ENCODE data around the gene PPHLN1.
A peak's percentile ranks its signal among the peaks of the same experiment; 100 is the strongest.
"Not testable (repeated sequence)": the region's sequence is repeated elsewhere in the genome, so short reads cannot be mapped to it uniquely, and the experiment has no call there.

Gene PPHLN1

DNA sequence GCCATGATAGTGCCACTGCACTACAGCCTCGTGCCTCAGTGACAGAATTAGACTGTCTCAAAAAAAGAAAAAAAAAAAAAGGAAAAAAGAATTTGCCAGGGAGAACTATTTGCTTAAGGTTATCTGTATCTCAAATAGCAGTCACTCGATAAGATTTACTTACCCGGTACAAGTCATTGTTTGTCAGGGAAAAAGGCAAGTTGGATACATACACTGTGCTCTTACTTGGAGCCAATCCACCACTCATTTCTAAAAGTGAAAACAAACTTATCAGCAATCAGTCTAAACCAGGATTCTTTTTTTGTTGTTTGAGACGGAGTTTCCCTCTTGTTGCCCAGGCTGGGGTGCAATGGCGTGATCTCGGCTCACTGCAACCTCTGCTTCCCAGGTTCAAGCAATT, 2.1 kb upstream of the PPHLN1 start:
- H3K36me3 ChIP-seq (ENCODE audit: control insufficient read depth in 2 of 2, insufficient read depth in 2 of 2, low read length in 2 of 2) = peaks cover 0 to 8% of the 10 kb centered on the region in 2 donors
- no peak overlapping the region for H3K4me3 ChIP-seq (ENCODE audit: low read length in 2 of 2)
- H3K27me3 ChIP-seq (ENCODE audit: control insufficient read depth in 1 of 2, insufficient read depth in 2 of 2, low read length in 2 of 2) = no peaks in the 10 kb centered on the region
- H3K27ac ChIP-seq (ENCODE audit: low read length) = no peak overlapping the region
- peaks cover 11% of the 10 kb centered on the region for H3K4me1 ChIP-seq (ENCODE audit: control insufficient read depth, insufficient read depth, low read length)
- no peak overlapping the region for H3K9ac ChIP-seq (ENCODE audit: low read length in 2 of 2)
- H3K9me3 ChIP-seq (ENCODE audit: control insufficient read depth in 2 of 2, low read length in 2 of 2) = no peaks in the 10 kb centered on the region

DNA sequence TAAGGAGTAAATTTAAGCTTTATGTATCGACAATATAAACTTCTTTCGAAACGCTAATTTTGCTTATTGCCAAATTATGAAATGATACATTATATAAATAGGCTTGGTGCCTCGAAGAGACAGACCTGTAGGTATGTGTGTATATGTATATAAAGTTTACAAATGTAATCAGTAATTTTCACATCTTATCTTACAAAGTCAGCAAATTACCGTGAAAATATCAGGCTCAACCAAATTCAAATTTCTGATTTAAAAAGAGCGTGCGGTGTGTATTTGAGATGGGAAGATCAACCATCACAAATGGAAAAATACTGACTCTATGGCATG, 678 bp upstream of the PPHLN1 start:
- H3K27me3 ChIP-seq (ENCODE audit: control insufficient read depth in 1 of 2, insufficient read depth in 2 of 2, low read length in 2 of 2) = no peaks in the 10 kb centered on the region
- peak overlapping the region; percentile 86 for H3K27ac ChIP-seq (ENCODE audit: low read length)
- H3K4me1 ChIP-seq (ENCODE audit: control insufficient read depth, insufficient read depth, low read length) = peaks cover 11% of the 10 kb centered on the region

GRCh38 chr12:42326541-42327226, 717 bp downstream of the PPHLN1 start:
- Histone ChIP-seq H3K4me3 (ENCODE audit: low read length in 2 of 2) (peak overlapping the region; percentile 88 to 95), H3K27ac (ENCODE audit: low read length) (peak overlapping the region; percentile 86), H3K4me1 (ENCODE audit: control insufficient read depth, insufficient read depth, low read length) (peaks cover 11% of the 10 kb centered on the region), H3K36me3 (ENCODE audit: control insufficient read depth in 2 of 2, insufficient read depth in 2 of 2, low read length in 2 of 2) (peaks cover 0 to 3% of the 10 kb centered on the region in 2 donors), H3K9ac (ENCODE audit: low read length in 2 of 2) (peak overlapping the region; percentile 95 to 96), H3K9me3 (ENCODE audit: control insufficient read depth in 2 of 2, low read length in 2 of 2) (no peaks in the 10 kb centered on the region), H3K27me3 (ENCODE audit: control insufficient read depth in 1 of 2, insufficient read depth in 2 of 2, low read length in 2 of 2) (no peaks in the 10 kb centered on the region)

More for the DNA sequence above, 678 bp upstream of the PPHLN1 start:
- Histone ChIP-seq H3K9me3 (ENCODE audit: control insufficient read depth in 2 of 2, low read length in 2 of 2) (no peaks in the 10 kb centered on the region), H3K9ac (ENCODE audit: low read length in 2 of 2) (peak overlapping the region; percentile 95 to 96), H3K4me3 (ENCODE audit: low read length in 2 of 2) (peak overlapping the region; percentile 88 to 95), H3K36me3 (ENCODE audit: control insufficient read depth in 2 of 2, insufficient read depth in 2 of 2, low read length in 2 of 2) (peaks cover 0 to 8% of the 10 kb centered on the region in 2 donors)

DNA sequence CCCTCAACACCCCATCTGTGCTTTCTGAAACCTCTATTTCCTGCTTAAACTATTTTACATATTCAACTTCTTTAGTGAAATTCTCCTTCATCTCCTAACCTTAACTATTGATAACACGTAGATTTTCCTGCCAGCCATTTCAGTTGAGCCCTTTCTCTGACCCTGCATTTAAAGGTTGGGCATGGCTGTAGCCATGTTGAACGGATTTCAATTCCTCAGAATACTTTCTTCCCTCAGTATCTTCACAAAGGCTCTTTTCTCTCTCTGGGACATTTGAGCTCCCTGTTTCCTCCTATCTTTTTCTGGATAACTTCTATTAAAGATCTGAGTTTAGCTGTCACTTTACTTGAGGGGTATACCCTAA, 1.2 kb downstream of the PPHLN1 start:
- Histone ChIP-seq H3K27ac (ENCODE audit: low read length) (no peak overlapping the region), H3K4me3 (ENCODE audit: low read length in 2 of 2) (peak overlapping the region; percentile 88 to 95), H3K9ac (ENCODE audit: low read length in 2 of 2) (peak overlapping the region; percentile 95 to 96), H3K9me3 (ENCODE audit: control insufficient read depth in 2 of 2, low read length in 2 of 2) (no peaks in the 10 kb centered on the region), H3K36me3 (ENCODE audit: control insufficient read depth in 2 of 2, insufficient read depth in 2 of 2, low read length in 2 of 2) (peaks cover 0 to 3% of the 10 kb centered on the region in 2 donors), H3K4me1 (ENCODE audit: control insufficient read depth, insufficient read depth, low read length) (peaks cover 11% of the 10 kb centered on the region), H3K27me3 (ENCODE audit: control insufficient read depth in 1 of 2, insufficient read depth in 2 of 2, low read length in 2 of 2) (no peaks in the 10 kb centered on the region)

DNA sequence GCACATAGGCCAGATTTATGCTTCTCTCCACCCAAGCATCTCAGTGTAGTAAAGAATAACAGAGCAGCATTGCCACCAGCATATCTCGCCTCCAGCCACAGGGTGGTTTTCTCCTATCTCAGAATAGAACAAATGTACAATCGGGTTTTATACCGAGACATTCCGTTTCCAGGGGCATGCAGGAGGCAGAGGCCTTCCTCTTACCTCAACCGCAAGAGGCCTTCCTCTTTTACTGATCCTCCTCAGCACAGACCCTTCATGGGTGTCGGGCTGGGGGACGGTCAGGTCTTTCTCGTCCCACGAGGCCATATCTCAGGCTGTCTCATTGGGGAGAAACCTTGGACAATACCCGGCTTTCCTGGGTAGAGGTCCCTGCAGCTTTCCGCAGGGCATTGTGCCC, 4.1 kb downstream of the PPHLN1 start:
- H3K9ac ChIP-seq (ENCODE audit: low read length in 2 of 2); H3K27ac ChIP-seq (ENCODE audit: low read length); H3K27me3 ChIP-seq (ENCODE audit: control insufficient read depth in 1 of 2, insufficient read depth in 2 of 2, low read length in 2 of 2); H3K9me3 ChIP-seq (ENCODE audit: control insufficient read depth in 2 of 2, low read length in 2 of 2); H3K36me3 ChIP-seq (ENCODE audit: control insufficient read depth in 2 of 2, insufficient read depth in 2 of 2, low read length in 2 of 2); H3K4me3 ChIP-seq (ENCODE audit: low read length in 2 of 2): not testable (repeated sequence)
- H3K4me1 ChIP-seq (ENCODE audit: control insufficient read depth, insufficient read depth, low read length) = peaks cover 11% of the 10 kb centered on the region

GRCh38 chr12:42332301-42333285, 6.6 kb downstream of the PPHLN1 start:
- Histone ChIP-seq H3K27me3 (ENCODE audit: control insufficient read depth in 1 of 2, insufficient read depth in 2 of 2, low read length in 2 of 2) (no peaks in the 10 kb centered on the region), H3K4me3 (ENCODE audit: low read length in 2 of 2) (no peak overlapping the region), H3K9ac (ENCODE audit: low read length in 2 of 2) (no peak overlapping the region), H3K4me1 (ENCODE audit: control insufficient read depth, insufficient read depth, low read length) (peaks cover under 1% of the 10 kb centered on the region), H3K27ac (ENCODE audit: low read length) (no peak overlapping the region), H3K9me3 (ENCODE audit: control insufficient read depth in 2 of 2, low read length in 2 of 2) (no peaks in the 10 kb centered on the region), H3K36me3 (ENCODE audit: control insufficient read depth in 2 of 2, insufficient read depth in 2 of 2, low read length in 2 of 2) (peaks cover 2 to 3% of the 10 kb centered on the region in 2 donors)

GRCh38 chr12:42336286-42336685, 10.3 kb downstream of the PPHLN1 start:
- no peaks in the 10 kb centered on the region for H3K4me1 ChIP-seq (ENCODE audit: control insufficient read depth, insufficient read depth, low read length)
- peaks cover 3 to 4% of the 10 kb centered on the region in 2 donors for H3K36me3 ChIP-seq (ENCODE audit: control insufficient read depth in 2 of 2, insufficient read depth in 2 of 2, low read length in 2 of 2)
- no peaks in the 10 kb centered on the region for H3K27me3 ChIP-seq (ENCODE audit: control insufficient read depth in 1 of 2, insufficient read depth in 2 of 2, low read length in 2 of 2)
- no peaks in the 10 kb centered on the region for H3K9me3 ChIP-seq (ENCODE audit: control insufficient read depth in 2 of 2, low read length in 2 of 2)
- H3K4me3 ChIP-seq (ENCODE audit: low read length in 2 of 2) = no peak overlapping the region
- H3K9ac ChIP-seq (ENCODE audit: low read length in 2 of 2) = no peak overlapping the region
- H3K27ac ChIP-seq (ENCODE audit: low read length) = no peak overlapping the region

DNA sequence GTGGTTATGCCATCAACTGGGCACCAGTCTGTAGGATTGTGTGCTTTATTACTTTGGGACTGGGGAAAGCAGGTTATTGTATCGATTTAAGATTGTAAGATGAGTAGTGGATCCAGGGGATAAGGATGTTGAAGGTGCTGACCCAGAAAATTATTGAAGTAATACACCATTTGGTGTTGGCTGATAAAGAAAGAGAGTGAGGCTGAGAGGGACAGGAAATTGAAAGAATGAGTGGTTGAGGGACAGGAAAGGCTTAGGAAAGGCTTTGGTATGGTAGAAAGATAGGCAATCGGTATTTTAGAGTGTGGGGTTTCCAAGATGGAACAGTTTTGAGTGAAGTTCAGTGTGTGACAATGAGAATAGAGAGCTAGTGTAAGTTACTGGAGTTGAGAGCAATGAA, 12.3 kb downstream of the PPHLN1 start:
- Histone ChIP-seq H3K27me3 (ENCODE audit: control insufficient read depth in 1 of 2, insufficient read depth in 2 of 2, low read length in 2 of 2) (no peaks in the 10 kb centered on the region), H3K4me3 (ENCODE audit: low read length in 2 of 2) (no peak overlapping the region), H3K36me3 (ENCODE audit: control insufficient read depth in 2 of 2, insufficient read depth in 2 of 2, low read length in 2 of 2) (peaks cover 3 to 4% of the 10 kb centered on the region in 2 donors), H3K9ac (ENCODE audit: low read length in 2 of 2) (no peak overlapping the region), H3K27ac (ENCODE audit: low read length) (no peak overlapping the region), H3K9me3 (ENCODE audit: control insufficient read depth in 2 of 2, low read length in 2 of 2) (no peaks in the 10 kb centered on the region), H3K4me1 (ENCODE audit: control insufficient read depth, insufficient read depth, low read length) (no peaks in the 10 kb centered on the region)

DNA sequence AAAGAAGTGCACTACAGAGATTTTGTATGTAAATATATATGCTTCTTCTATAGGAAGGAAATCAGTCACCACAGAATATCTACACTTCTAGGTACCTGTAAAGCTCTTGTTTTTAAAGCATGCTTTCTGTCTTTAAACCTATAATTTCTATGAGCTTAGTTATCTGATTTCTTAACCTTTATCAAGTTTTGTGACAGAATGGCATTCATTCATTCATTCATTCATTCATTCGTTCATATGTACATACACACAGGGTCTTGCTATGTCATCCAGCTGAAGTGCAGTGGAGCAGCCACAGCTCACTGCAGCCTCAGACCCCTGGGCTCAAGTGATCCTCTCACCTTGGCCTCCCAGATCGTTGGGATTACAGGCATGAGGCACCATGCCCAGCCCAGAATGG, 16.1 kb downstream of the PPHLN1 start:
- Histone ChIP-seq H3K4me3 (ENCODE audit: low read length in 2 of 2) (no peak overlapping the region), H3K4me1 (ENCODE audit: control insufficient read depth, insufficient read depth, low read length) (no peaks in the 10 kb centered on the region), H3K9me3 (ENCODE audit: control insufficient read depth in 2 of 2, low read length in 2 of 2) (no peaks in the 10 kb centered on the region), H3K9ac (ENCODE audit: low read length in 2 of 2) (no peak overlapping the region), H3K27ac (ENCODE audit: low read length) (no peak overlapping the region), H3K36me3 (ENCODE audit: control insufficient read depth in 2 of 2, insufficient read depth in 2 of 2, low read length in 2 of 2) (peaks cover 0 to 2% of the 10 kb centered on the region in 2 donors), H3K27me3 (ENCODE audit: control insufficient read depth in 1 of 2, insufficient read depth in 2 of 2, low read length in 2 of 2) (no peaks in the 10 kb centered on the region)

- no peaks in the 10 kb centered on the region for H3K36me3 ChIP-seq (ENCODE audit: control insufficient read depth in 2 of 2, insufficient read depth in 2 of 2, low read length in 2 of 2)
- no peaks in the 10 kb centered on the region for H3K4me1 ChIP-seq (ENCODE audit: control insufficient read depth, insufficient read depth, low read length)
- no peak overlapping the region for H3K9ac ChIP-seq (ENCODE audit: low read length in 2 of 2)
Observed at GRCh38 chr12:42343721-42344120, 17.8 kb downstream of the PPHLN1 start.

More at GRCh38 chr12:42343721-42344120, 17.8 kb downstream of the PPHLN1 start:
- Histone ChIP-seq H3K9me3 (ENCODE audit: control insufficient read depth in 2 of 2, low read length in 2 of 2) (no peaks in the 10 kb centered on the region), H3K4me3 (ENCODE audit: low read length in 2 of 2) (no peak overlapping the region), H3K27me3 (ENCODE audit: control insufficient read depth in 1 of 2, insufficient read depth in 2 of 2, low read length in 2 of 2) (no peaks in the 10 kb centered on the region), H3K27ac (ENCODE audit: low read length) (no peak overlapping the region)
